ENCODE measurements around the gene EDC4.
"Not testable (repeated sequence)": the region's sequence is repeated elsewhere in the genome, so short reads cannot be mapped to it uniquely, and the experiment has no call there.

EDC4 gene

GRCh38 chr16:67853670-67854069 lies 19.2 kb upstream of the EDC4 start:
- DNase-seq (ENCODE audit: low spot score) = no peak

GRCh38 chr16:67855789-67856188 lies 17.1 kb upstream of the EDC4 start:
- DNase-seq (ENCODE audit: low spot score) = no peak

GRCh38 chr16:67856927-67857546 lies 15.8 kb upstream of the EDC4 start:
- no peak for DNase-seq (ENCODE audit: low spot score)

- DNase-seq (ENCODE audit: low spot score) = peak; percentile 91
Measured at GRCh38 chr16:67857547-67858233, 15.2 kb upstream of the EDC4 start.

- no peak for DNase-seq (ENCODE audit: low spot score)
Measured at GRCh38 chr16:67858500-67858899, 14.4 kb upstream of the EDC4 start.

- no peak for DNase-seq (ENCODE audit: low spot score)
Measured at GRCh38 chr16:67860589-67861398, 12.1 kb upstream of the EDC4 start.

GRCh38 chr16:67861877-67862276 lies 11.0 kb upstream of the EDC4 start:
- no peak for DNase-seq (ENCODE audit: low spot score)

GRCh38 chr16:67862623-67863583 lies 9.9 kb upstream of the EDC4 start:
- peak; percentile 62 for DNase-seq (ENCODE audit: low spot score)

- not testable (repeated sequence) for DNase-seq (ENCODE audit: low spot score)
Measured at GRCh38 chr16:67864044-67864443, 8.8 kb upstream of the EDC4 start.

GRCh38 chr16:67864594-67864993 lies 8.3 kb upstream of the EDC4 start:
- DNase-seq (ENCODE audit: low spot score) = no peak

- DNase-seq (ENCODE audit: low spot score) = peak; percentile 62
Measured at GRCh38 chr16:67865318-67865717, 7.5 kb upstream of the EDC4 start.

GRCh38 chr16:67868290-67868689 lies 4.6 kb upstream of the EDC4 start:
- no peak for DNase-seq (ENCODE audit: low spot score)

GRCh38 chr16:67869653-67870052 lies 3.2 kb upstream of the EDC4 start:
- no peak for DNase-seq (ENCODE audit: low spot score)

GRCh38 chr16:67871256-67871655 lies 1.6 kb upstream of the EDC4 start:
- no peak for DNase-seq (ENCODE audit: low spot score)

- no peak for DNase-seq (ENCODE audit: low spot score)
Measured at GRCh38 chr16:67872131-67872630, 671 bp upstream of the EDC4 start.

GRCh38 chr16:67873435-67874370 lies 851 bp downstream of the EDC4 start:
- DNase-seq (ENCODE audit: low spot score) = peak; percentile 39

GRCh38 chr16:67874372-67874771 lies 1.5 kb downstream of the EDC4 start:
- DNase-seq (ENCODE audit: low spot score) = no peak

- no peak for DNase-seq (ENCODE audit: low spot score)
Measured at GRCh38 chr16:67877064-67877463, 4.2 kb downstream of the EDC4 start.

GRCh38 chr16:67878232-67878631 lies 5.4 kb downstream of the EDC4 start:
- DNase-seq (ENCODE audit: low spot score) = no peak

- no peak for DNase-seq (ENCODE audit: low spot score)
Measured at GRCh38 chr16:67878846-67879245, 6.0 kb downstream of the EDC4 start.

- no peak for DNase-seq (ENCODE audit: low spot score)
Measured at GRCh38 chr16:67879462-67879861, 6.6 kb downstream of the EDC4 start.

All from AG08396 (cell line).